Activated CD8-positive, alpha-beta T cell treated with anti-CD3 and anti-CD28 coated beads for 36 hours (primary cell): Measurements from ENCODE around the gene GUCY2F. TPM values are rescaled to one million over a fixed set of nuclear protein-coding genes. Genes with fewer than 3 reads are reported as not detected.

Experiments
- ATAC-seq: fragments of 200-7000 bp; cut with Tn5 transposase; one replicate; pipeline ENCODE4 v1.10.0; 2021; ENCODE audit warnings: mild to moderate bottlenecking, moderate library complexity
- CTCF ChIA-PET: fragments of 350-600 bp; sonication (Branson Sonifier 250); formaldehyde crosslinking; loops from one replicate; lab custom pipeline; 2021; ENCODE audit warnings: antibody characterized with exemption; lab: Charles Lee
- POLR2A ChIA-PET: fragments of 350-600 bp; sonication (Branson Sonifier 250); formaldehyde crosslinking; loops from one replicate; lab custom pipeline; 2021; ENCODE audit warnings: antibody characterized with exemption; lab: Charles Lee
- DNase-seq: peaks from one replicate; pipeline ENCODE4 v3.0.0-alpha.2; 2020
- H3K27ac Mint-ChIP-seq: one replicate; pipeline ENCODE4 v1.8.0; 2021; ENCODE audit warnings: mild to moderate bottlenecking, mixed read lengths
- H3K27me3 Mint-ChIP-seq: one replicate; pipeline ENCODE4 v1.8.0; 2021; ENCODE audit warnings: mixed read lengths
- H3K36me3 Mint-ChIP-seq: one replicate; pipeline ENCODE4 v1.8.0; 2021; ENCODE audit warnings: low read depth, mixed read lengths
- H3K4me1 Mint-ChIP-seq: one replicate; pipeline ENCODE4 v1.8.0; 2021; ENCODE audit warnings: low read depth, mixed read lengths
- H3K4me3 Mint-ChIP-seq: one replicate; pipeline ENCODE4 v1.8.0; 2021; ENCODE audit warnings: mild to moderate bottlenecking, moderate library complexity, mixed read lengths
- H3K9me3 Mint-ChIP-seq: one replicate; pipeline ENCODE4 v1.8.0; 2021; ENCODE audit warnings: mixed read lengths
- CTCF ChIP-seq: fragments of 200-600 bp; IDR thresholded peaks from one replicate; pipeline ENCODE4 v1.8.0; 2022; ENCODE audit warnings: antibody characterized with exemption, mild to moderate bottlenecking
- intact Hi-C: fragments of 100-400 bp; cut with micrococcal nuclease; formaldehyde crosslinking; loops from one replicate; pipeline ENCODE4 v1.10.0; 2022
- total RNA-seq, 2 experiments: library from RNA; stranded (reverse); gene quantifications; one replicate each; pipeline ENCODE4 v1.2.3, GENCODE V29; 2021

The GUCY2F gene
- total RNA-seq, 2 experiments from 2014 or later: not detected

GRCh38 chrX:109392895-109393294, 89.0 kb downstream of the GUCY2F start:
- no peak overlapping the region for H3K4me3 Mint-ChIP-seq
- no peaks in the 10 kb centered on the region for H3K4me1 Mint-ChIP-seq
- no peaks in the 10 kb centered on the region for H3K27me3 Mint-ChIP-seq
- H3K27ac Mint-ChIP-seq: no peak overlapping the region
- no peaks in the 10 kb centered on the region for H3K9me3 Mint-ChIP-seq
- H3K36me3 Mint-ChIP-seq: no peaks in the 10 kb centered on the region
- intact Hi-C loops: no loop called here
- CTCF ChIA-PET: no interaction called here
- TF ChIP-seq CTCF: no peak
- DNase-seq (no peak), ATAC-seq (no peak)
- POLR2A ChIA-PET: no interaction called here

GRCh38 chrX:109390556-109390955, 91.3 kb downstream of the GUCY2F start:
- TF ChIP-seq CTCF: no peak
- Mint-ChIP-seq H3K27me3 (no peaks in the 10 kb centered on the region), H3K27ac (no peak overlapping the region), H3K9me3 (no peaks in the 10 kb centered on the region), H3K4me1 (no peaks in the 10 kb centered on the region), H3K36me3 (no peaks in the 10 kb centered on the region), H3K4me3 (no peak overlapping the region)
- ChIA-PET POLR2A (no interaction called here), CTCF (no interaction called here)
- ATAC-seq: no peak
- no peak for DNase-seq
- intact Hi-C loops: no loop called here

- ATAC-seq: no peak
- intact Hi-C loops: no loop called here
Measured at GRCh38 chrX:109389917-109390316, 92.0 kb downstream of the GUCY2F start.

GRCh38 chrX:109384699-109385098, 97.2 kb downstream of the GUCY2F start:
- ChIA-PET CTCF (interaction anchor here (1.8 kb wide), 1 partner anchor 685 kb away, joined by 8 read pairs; no protein-coding TSS in a partner anchor), POLR2A (no interaction called here)
- H3K9me3 Mint-ChIP-seq: no peaks in the 10 kb centered on the region
- no peak overlapping the region for H3K4me3 Mint-ChIP-seq
- no peak for TF ChIP-seq CTCF
- no peak overlapping the region for H3K27ac Mint-ChIP-seq
- intact Hi-C loops: no loop called here
- no peaks in the 10 kb centered on the region for H3K27me3 Mint-ChIP-seq
- no peaks in the 10 kb centered on the region for H3K4me1 Mint-ChIP-seq
- ATAC-seq (no peak), DNase-seq (no peak)
- H3K36me3 Mint-ChIP-seq: no peaks in the 10 kb centered on the region

More at GRCh38 chrX:109389917-109390316, 92.0 kb downstream of the GUCY2F start:
- no peak for TF ChIP-seq CTCF
- H3K27me3 Mint-ChIP-seq: no peaks in the 10 kb centered on the region
- ChIA-PET POLR2A (no interaction called here), CTCF (no interaction called here)
- H3K27ac Mint-ChIP-seq: no peak overlapping the region
- no peaks in the 10 kb centered on the region for H3K9me3 Mint-ChIP-seq
- no peaks in the 10 kb centered on the region for H3K36me3 Mint-ChIP-seq
- DNase-seq: no peak
- H3K4me3 Mint-ChIP-seq: no peak overlapping the region
- no peaks in the 10 kb centered on the region for H3K4me1 Mint-ChIP-seq

GRCh38 chrX:109382332-109382731, 99.6 kb downstream of the GUCY2F start:
- Mint-ChIP-seq H3K9me3 (no peaks in the 10 kb centered on the region), H3K27me3 (no peaks in the 10 kb centered on the region), H3K27ac (no peak overlapping the region), H3K36me3 (no peaks in the 10 kb centered on the region), H3K4me3 (no peak overlapping the region), H3K4me1 (no peaks in the 10 kb centered on the region)
- ATAC-seq: no peak
- DNase-seq: no peak
- CTCF ChIA-PET: no interaction called here
- intact Hi-C loops: no loop called here
- POLR2A ChIA-PET: no interaction called here
- no peak for TF ChIP-seq CTCF
